Pons (tissue), 1 donor: Measurements from ENCODE around the gene LAMTOR1.
A peak's percentile ranks its signal among the peaks of the same experiment; 100 is the strongest.
"Not testable (repeated sequence)": the region's sequence is repeated elsewhere in the genome, so short reads cannot be mapped to it uniquely, and the experiment has no call there.

ENCODE experiments used
- DNase-seq: peaks from one replicate; pipeline ENCODE4 v3.0.0-alpha.2; 2016; ENCODE audit warnings: low spot score

LAMTOR1 gene

GRCh38 chr11:72102946-72103753, at the start of gene LAMTOR1:
Gene LAMTOR1 (minus strand): TSS chr11:72103297. CDS start chr11:72103224, 73 bp downstream.
- DNase-seq, result peak; percentile 98

GRCh38 chr11:72150882-72151281, 47.8 kb upstream of the LAMTOR1 start:
- no peak for DNase-seq

DNA sequence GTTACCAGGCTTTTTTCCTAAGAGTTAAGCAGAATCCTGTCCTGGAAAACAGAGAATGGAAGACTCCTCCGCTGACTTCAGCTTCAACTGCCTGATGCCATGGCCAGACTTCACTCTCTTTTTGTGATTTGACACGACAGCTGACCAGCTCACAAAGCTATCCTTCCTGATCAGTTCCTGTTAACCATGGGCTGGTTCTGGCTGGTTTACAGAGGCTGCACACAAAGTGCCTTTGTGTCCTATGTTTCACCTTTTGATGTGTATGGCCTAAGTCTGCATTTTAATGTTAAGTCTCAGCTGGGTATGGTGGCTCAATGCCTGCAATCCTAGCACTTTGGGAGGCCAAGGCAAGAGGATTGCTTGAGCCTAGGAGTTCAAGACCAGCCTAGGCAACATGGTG, 43.5 kb upstream of the LAMTOR1 start:
- DNase-seq, result no peak

GRCh38 chr11:72144807-72145565, 41.9 kb upstream of the LAMTOR1 start:
- no peak for DNase-seq

GRCh38 chr11:72142543-72142942, 39.4 kb upstream of the LAMTOR1 start:
- not testable (repeated sequence) for DNase-seq

DNA sequence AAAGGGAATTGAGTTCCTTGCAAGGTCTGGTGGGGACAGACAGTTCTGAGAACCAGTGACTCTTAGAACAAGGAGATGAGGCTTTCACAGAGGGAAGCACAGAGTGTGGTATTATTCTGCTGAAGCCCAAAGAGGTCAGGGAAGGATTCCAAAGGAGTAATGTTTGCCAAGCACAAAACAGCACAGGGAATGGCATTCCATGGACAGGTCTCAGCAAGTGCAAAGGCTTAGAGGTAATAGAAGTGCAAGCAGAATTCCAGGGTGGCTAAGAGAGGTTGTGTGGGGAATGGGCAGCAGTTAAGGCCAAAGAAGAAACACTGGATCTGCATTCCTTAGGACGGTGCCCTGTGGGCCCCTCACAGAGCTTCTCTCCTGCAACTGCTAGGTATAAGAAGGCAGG, 39.0 kb upstream of the LAMTOR1 start:
- DNase-seq, result not testable (repeated sequence)

DNA sequence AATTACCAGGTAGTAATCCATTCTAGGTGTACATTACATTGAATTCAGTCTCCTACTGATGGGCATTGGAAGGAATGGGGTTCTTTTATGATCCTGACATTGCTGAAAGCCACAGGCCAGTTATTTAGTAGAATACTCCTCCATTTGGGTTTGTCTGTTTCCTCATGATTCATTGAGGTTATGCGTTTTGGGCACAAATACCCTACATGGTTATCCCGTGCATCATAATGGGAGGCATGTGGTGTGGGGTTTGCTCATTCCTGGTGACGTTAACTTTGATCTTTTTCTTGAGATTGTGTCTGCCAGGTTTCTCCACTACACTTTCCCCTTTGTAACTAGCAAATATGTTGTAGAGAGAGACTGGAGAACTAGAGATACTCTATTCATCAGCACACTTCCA, 38.0 kb upstream of the LAMTOR1 start:
- no peak for DNase-seq

GRCh38 chr11:72140661-72141060, 37.6 kb upstream of the LAMTOR1 start:
- no peak for DNase-seq

- no peak for DNase-seq
These were observed 36.4 kb upstream of the LAMTOR1 start for GRCh38 chr11:72139500-72139899.

DNA sequence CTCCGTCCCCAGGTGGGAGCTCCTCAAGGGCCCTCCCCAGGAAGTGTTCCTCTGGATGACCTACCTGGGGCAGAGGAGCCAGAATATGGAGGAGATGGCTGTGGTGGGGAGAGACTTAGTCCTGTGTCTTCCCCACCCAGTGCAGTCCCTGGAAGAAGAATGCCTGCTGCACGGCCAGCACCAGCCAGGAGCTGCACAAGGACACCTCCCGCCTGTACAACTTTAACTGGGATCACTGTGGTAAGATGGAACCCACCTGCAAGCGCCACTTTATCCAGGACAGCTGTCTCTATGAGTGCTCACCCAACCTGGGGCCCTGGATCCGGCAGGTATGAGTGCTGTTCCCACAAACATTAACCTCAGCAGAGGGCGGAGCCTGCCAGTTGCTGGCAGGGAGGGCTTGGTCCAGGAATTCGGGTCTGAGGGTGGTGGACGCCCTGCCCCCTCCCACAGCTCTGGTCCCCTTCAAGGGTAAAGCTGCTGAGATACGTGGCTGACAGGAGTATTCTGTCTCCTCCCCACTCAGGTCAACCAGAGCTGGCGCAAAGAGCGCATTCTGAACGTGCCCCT, 35.8 kb upstream of the LAMTOR1 start:
- DNase-seq, result no peak

GRCh38 chr11:72136684-72137262, 33.7 kb upstream of the LAMTOR1 start:
- DNase-seq, result no peak

DNA sequence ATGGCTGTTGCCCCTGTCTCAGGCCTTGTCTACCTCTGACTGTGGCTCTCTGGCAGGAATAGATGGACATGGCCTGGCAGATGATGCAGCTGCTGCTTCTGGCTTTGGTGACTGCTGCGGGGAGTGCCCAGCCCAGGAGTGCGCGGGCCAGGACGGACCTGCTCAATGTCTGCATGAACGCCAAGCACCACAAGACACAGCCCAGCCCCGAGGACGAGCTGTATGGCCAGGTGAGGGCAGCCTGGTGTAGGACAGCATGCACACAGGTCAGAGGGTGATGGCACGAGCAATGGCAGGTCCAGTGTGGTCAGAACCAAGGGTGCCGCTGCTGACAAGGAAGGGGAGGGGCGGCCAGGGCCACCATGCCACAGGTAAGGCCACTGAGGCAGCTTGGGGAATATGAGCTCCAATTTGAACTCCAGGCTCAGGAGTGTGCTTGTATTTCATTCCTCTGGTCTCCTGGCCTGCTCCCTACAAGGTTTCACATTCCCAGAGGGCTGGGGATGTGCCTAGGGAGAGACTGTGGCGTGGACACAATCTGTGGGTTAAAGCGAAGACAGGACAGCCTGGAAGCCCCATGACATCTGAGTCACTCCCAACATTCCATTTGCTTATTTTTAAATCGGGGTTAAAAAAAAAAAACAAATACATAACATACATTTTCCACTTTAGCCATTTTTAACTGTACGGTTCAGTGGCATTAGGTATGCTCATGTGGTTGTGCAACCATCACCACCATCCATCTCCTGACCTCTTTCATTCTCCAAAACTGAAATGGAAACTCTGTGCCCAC, 33.0 kb upstream of the LAMTOR1 start:
- no peak for DNase-seq

GRCh38 chr11:72135473-72135872, 32.4 kb upstream of the LAMTOR1 start, which contains the start of gene FOLR3:
Gene FOLR3 (plus strand): TSS chr11:72135725. CDS start chr11:72135953, 228 bp downstream.
- DNase-seq, result not testable (repeated sequence)

DNA sequence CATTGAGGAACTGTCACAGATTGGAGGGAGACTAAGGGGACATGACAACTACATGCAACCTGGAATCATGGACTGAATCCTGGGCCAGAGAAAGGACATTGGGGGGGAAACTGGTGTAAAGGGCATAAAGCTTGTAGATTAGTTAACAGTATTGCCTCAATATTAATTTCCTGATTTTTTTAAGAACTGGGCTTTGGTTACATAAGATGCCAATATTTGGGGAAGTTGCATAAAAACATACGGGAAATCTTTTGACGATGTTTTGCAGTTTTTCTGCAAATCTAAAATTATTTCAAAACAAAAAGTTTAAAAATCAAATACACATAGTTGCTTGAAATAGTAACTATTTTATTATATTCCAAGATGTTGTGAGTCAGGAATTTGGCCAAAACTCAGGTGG, 29.5 kb upstream of the LAMTOR1 start:
- DNase-seq, result no peak

- DNase-seq, result no peak
These were observed 26.3 kb upstream of the LAMTOR1 start for GRCh38 chr11:72129381-72129780.

DNA sequence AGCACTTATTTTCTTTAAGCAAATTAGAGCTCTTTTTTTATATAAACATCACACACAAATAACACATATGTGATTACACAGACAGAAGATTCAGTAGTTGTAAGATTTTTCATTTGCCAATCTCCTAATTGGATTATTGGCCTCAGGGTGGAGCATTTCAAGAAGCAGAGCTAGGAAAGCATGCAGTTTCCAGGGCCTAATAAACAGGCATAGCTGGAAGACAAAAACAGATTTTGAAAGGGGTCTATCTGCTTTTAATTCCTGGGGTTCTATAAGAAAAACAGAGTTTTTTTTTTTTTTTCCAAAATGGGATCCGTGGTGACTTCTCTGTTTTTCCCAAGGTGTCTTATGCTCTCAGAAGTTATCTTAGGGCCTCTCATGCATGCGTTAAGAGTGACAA, 24.8 kb upstream of the LAMTOR1 start:
- DNase-seq, result no peak

DNA sequence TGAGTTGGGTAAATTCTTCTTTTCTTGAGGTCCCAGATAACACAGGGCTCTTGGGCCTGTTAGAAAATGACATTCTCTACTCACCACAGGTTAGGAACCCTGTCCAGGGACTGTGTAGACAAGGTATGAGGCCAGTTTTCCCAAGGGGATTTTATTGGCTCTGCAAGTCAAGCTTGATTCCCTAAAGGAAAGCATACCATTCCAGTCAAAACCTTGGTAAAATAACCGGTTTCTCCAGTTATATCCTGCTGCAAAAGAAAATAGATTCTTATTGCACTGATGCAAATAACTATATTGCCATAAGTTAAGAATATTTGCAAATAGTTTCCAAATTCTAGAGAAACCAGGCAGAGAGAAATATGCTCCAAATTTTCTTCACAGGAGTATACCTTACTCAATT, 22.9 kb upstream of the LAMTOR1 start:
- DNase-seq, result no peak

- DNase-seq, result no peak
These were observed 20.9 kb upstream of the LAMTOR1 start for GRCh38 chr11:72124046-72124445.

- DNase-seq, result no peak
These were observed 20.1 kb upstream of the LAMTOR1 start for GRCh38 chr11:72123117-72123653.

- DNase-seq, result no peak
These were observed 19.5 kb upstream of the LAMTOR1 start for GRCh38 chr11:72122607-72123006.

- DNase-seq, result no peak
These were observed 17.8 kb upstream of the LAMTOR1 start for GRCh38 chr11:72120930-72121329.
